Activated CD8-positive, alpha-beta memory T cell treated with anti-CD3 and anti-CD28 coated beads, Interleukin-2, amount 50 U/mL, for 24 hours (primary cell): ENCODE results near the gene STRADA.
A peak's percentile ranks its signal among the peaks of the same experiment; 100 is the strongest.

ENCODE experiments used
- DNase-seq: peaks from one replicate; pipeline ENCODE4 v3.0.0-alpha.2; 2020; ENCODE audit errors: extremely low read depth

Gene STRADA

GRCh38 chr17:63741408-63742173 is at the start of gene STRADA:
STRADA (minus strand) TSS chr17:63741799; CDS start chr17:63728369, 13,430 bp downstream.
- peak; percentile 96 for DNase-seq

- no peak for DNase-seq
Measured at GRCh38 chr17:63790057-63790456, 48.5 kb upstream of the STRADA start.

GRCh38 chr17:63786971-63787711 is 45.5 kb upstream of the STRADA start:
- DNase-seq, result no peak

DNA sequence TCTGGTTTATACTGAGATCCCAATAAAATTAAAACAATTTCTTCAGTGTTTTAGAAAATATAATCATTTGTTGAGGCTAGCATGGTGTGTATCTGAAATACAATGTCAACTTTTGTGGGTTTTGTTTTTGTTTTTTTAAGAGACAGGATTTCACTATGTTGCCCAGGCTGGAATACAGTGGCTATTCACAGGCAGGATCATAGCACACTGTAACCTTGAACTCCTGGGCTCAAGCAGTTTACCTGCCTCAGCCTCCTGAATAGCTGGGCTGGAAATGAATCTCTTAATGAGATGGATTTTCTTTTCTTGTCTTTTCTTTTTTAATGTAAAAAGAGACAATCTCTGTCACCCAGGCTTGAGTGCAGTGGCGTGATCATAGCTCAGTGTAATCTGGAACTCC is 44.5 kb upstream of the STRADA start:
- no peak for DNase-seq

- no peak for DNase-seq
Measured at GRCh38 chr17:63785556-63785955, 44.0 kb upstream of the STRADA start.

DNA sequence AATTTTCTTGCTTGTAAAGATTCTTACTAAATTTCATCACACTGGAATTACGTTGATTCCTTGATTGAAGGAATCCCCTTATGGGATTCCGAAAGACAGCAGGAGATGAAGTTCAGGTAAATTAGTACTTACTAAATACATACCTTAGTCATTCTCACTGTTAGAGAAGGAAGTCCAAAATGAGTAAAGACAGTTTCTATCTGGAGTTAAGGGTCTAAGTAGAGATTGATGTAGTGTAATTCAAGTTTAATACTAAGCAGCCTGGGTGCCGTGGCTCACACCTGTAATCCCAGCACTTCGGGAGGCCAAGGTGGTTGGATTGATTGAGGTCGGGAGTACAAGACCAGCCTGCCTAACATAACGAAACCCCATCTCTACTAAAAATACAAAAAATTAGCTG is 41.9 kb upstream of the STRADA start:
- no peak for DNase-seq

GRCh38 chr17:63780928-63781327 is 39.3 kb upstream of the STRADA start:
- no peak for DNase-seq

GRCh38 chr17:63780507-63780906 is 38.9 kb upstream of the STRADA start:
- DNase-seq, result no peak

- DNase-seq, result no peak
Measured at GRCh38 chr17:63775420-63775819, 33.8 kb upstream of the STRADA start.

- DNase-seq, result no peak
Measured at GRCh38 chr17:63774969-63775265, 33.3 kb upstream of the STRADA start.

- DNase-seq, result peak; percentile 77
Measured at GRCh38 chr17:63774141-63774968, 32.8 kb upstream of the STRADA start, which contains the start of gene DDX42. DDX42 (plus strand) TSS chr17:63774170; CDS start chr17:63787050, 12,880 bp downstream.

GRCh38 chr17:63773272-63774140 is 31.9 kb upstream of the STRADA start, which contains the start of gene CCDC47:
CCDC47 (minus strand) TSS chr17:63773597; CDS start chr17:63766175, 7,422 bp downstream.
- DNase-seq, result peak; percentile 94

DNA sequence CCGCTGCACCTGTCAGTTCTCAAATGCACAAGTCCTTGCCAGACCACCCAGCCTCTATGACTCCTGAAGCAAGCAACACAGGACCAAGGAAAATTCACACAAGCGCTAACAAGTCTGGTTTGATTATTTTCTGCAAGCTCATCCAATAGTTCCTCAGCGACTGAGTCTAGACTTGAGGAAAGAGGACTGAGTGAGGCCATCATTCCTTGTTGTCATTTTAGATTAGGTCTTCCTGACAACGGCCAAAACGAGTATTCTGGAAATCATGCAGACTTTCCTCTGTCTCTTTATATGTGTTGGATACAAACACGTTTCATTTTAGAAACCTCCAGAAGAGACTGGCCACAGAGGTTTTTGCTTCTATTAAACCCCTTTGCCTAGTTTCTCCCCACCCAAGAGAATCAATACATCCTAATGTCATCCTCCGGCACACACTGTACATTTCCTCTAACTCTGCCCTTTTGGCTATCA is 31.2 kb upstream of the STRADA start:
- no peak for DNase-seq

GRCh38 chr17:63768433-63768832 is 26.8 kb upstream of the STRADA start:
- DNase-seq, result no peak

DNA sequence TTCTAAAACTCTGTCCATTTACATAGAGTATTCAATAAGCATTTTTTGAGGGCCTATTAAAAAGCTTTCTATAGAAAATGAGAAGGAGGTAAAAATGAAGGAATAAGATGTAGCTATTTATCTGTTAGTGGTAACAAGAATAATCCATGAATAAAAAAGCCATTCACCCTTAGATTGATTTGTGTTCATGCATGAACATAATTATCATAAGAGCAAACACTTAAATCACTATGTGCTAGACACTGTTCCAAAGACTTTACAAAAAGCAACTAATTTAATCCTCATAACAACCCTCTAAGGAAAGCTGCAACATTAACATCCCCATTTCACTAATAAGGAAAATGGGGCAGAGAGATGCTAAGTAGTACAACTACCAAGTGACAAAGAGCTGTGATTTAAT is 25.2 kb upstream of the STRADA start:
- no peak for DNase-seq

DNA sequence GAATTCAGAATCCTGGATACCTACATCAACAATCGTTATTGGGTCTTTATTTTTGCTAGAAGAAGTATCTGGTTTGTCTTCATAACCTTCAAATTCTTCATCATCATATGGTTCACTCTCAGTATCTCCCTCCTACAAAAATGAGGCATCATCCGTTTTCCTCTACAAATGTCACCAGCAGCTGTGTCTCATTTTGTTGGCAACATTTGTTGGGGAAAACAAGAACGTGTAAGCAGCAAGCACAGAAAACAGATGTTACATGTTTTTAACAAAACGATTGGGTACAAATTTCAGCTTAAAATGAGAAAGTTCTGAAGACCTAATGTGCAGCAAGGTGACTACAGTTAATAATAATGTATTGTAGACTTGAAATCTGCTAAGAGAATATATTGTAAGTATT is 23.1 kb upstream of the STRADA start:
- no peak for DNase-seq

GRCh38 chr17:63762161-63763078 is 20.8 kb upstream of the STRADA start:
- no peak for DNase-seq

- no peak for DNase-seq
Measured at GRCh38 chr17:63760771-63761539, 19.4 kb upstream of the STRADA start.

- DNase-seq, result no peak
Measured at GRCh38 chr17:63758428-63758827, 16.8 kb upstream of the STRADA start.
